ENCODE results near the gene CHD1.

CHD1 gene

GRCh38 chr5:98927242-98927988 lies 1.4 kb downstream of the CHD1 start:
- H3K4me3 Mint-ChIP-seq: peak overlapping the region; percentile 100
- H3K27ac Mint-ChIP-seq: peak overlapping the region; percentile 100
- peaks cover 23% of the 10 kb centered on the region for H3K36me3 Mint-ChIP-seq (ENCODE audit: low read depth)
- peaks cover 37% of the 10 kb centered on the region for H3K4me1 Mint-ChIP-seq (ENCODE audit: low read depth)
- H3K27me3 Mint-ChIP-seq (ENCODE audit: low read depth): no peaks in the 10 kb centered on the region
- no peaks in the 10 kb centered on the region for H3K9me3 Mint-ChIP-seq

- Mint-ChIP-seq H3K9me3 (no peaks in the 10 kb centered on the region), H3K4me1 (ENCODE audit: low read depth) (peaks cover 39% of the 10 kb centered on the region)
These were observed 4.8 kb downstream of the CHD1 start for GRCh38 chr5:98923966-98924365.

GRCh38 chr5:98921947-98922505 lies 6.8 kb downstream of the CHD1 start:
- Mint-ChIP-seq H3K9me3 (no peaks in the 10 kb centered on the region), H3K4me3 (no peak overlapping the region), H3K36me3 (ENCODE audit: low read depth) (peaks cover 55% of the 10 kb centered on the region), H3K4me1 (ENCODE audit: low read depth) (peaks cover 47% of the 10 kb centered on the region), H3K27ac (no peak overlapping the region), H3K27me3 (ENCODE audit: low read depth) (no peaks in the 10 kb centered on the region)

More at GRCh38 chr5:98923966-98924365, 4.8 kb downstream of the CHD1 start:
- H3K4me3 Mint-ChIP-seq: no peak overlapping the region
- H3K36me3 Mint-ChIP-seq (ENCODE audit: low read depth): peaks cover 44% of the 10 kb centered on the region
- H3K27ac Mint-ChIP-seq: no peak overlapping the region
- no peaks in the 10 kb centered on the region for H3K27me3 Mint-ChIP-seq (ENCODE audit: low read depth)

GRCh38 chr5:98917433-98917832 lies 11.4 kb downstream of the CHD1 start:
- no peaks in the 10 kb centered on the region for H3K9me3 Mint-ChIP-seq
- no peaks in the 10 kb centered on the region for H3K27me3 Mint-ChIP-seq (ENCODE audit: low read depth)
- H3K4me3 Mint-ChIP-seq: no peak overlapping the region
- peaks cover 44% of the 10 kb centered on the region for H3K4me1 Mint-ChIP-seq (ENCODE audit: low read depth)
- no peak overlapping the region for H3K27ac Mint-ChIP-seq
- peaks cover 44% of the 10 kb centered on the region for H3K36me3 Mint-ChIP-seq (ENCODE audit: low read depth)

GRCh38 chr5:98916540-98916939 lies 12.3 kb downstream of the CHD1 start:
- no peaks in the 10 kb centered on the region for H3K9me3 Mint-ChIP-seq
- H3K36me3 Mint-ChIP-seq (ENCODE audit: low read depth): peaks cover 40% of the 10 kb centered on the region
- H3K4me1 Mint-ChIP-seq (ENCODE audit: low read depth): peaks cover 39% of the 10 kb centered on the region
- H3K4me3 Mint-ChIP-seq: no peak overlapping the region
- no peaks in the 10 kb centered on the region for H3K27me3 Mint-ChIP-seq (ENCODE audit: low read depth)
- no peak overlapping the region for H3K27ac Mint-ChIP-seq

GRCh38 chr5:98913911-98914310 lies 14.9 kb downstream of the CHD1 start:
- Mint-ChIP-seq H3K4me1 (ENCODE audit: low read depth) (peaks cover 45% of the 10 kb centered on the region), H3K36me3 (ENCODE audit: low read depth) (peaks cover 22% of the 10 kb centered on the region), H3K27ac (no peak overlapping the region), H3K4me3 (no peak overlapping the region), H3K9me3 (no peaks in the 10 kb centered on the region), H3K27me3 (ENCODE audit: low read depth) (no peaks in the 10 kb centered on the region)

GRCh38 chr5:98911280-98912040 lies 17.3 kb downstream of the CHD1 start:
- H3K27ac Mint-ChIP-seq: no peak overlapping the region
- no peaks in the 10 kb centered on the region for H3K27me3 Mint-ChIP-seq (ENCODE audit: low read depth)
- peaks cover 6% of the 10 kb centered on the region for H3K36me3 Mint-ChIP-seq (ENCODE audit: low read depth)
- no peaks in the 10 kb centered on the region for H3K9me3 Mint-ChIP-seq
- H3K4me3 Mint-ChIP-seq: no peak overlapping the region
- H3K4me1 Mint-ChIP-seq (ENCODE audit: low read depth): peaks cover 38% of the 10 kb centered on the region

- H3K4me3 Mint-ChIP-seq: no peak overlapping the region
- no peaks in the 10 kb centered on the region for H3K9me3 Mint-ChIP-seq
- peaks cover 39% of the 10 kb centered on the region for H3K4me1 Mint-ChIP-seq (ENCODE audit: low read depth)
- H3K36me3 Mint-ChIP-seq (ENCODE audit: low read depth): peaks cover 7% of the 10 kb centered on the region
- H3K27me3 Mint-ChIP-seq (ENCODE audit: low read depth): no peaks in the 10 kb centered on the region
- no peak overlapping the region for H3K27ac Mint-ChIP-seq
These were observed 19.4 kb downstream of the CHD1 start for GRCh38 chr5:98909363-98909762.

- Mint-ChIP-seq H3K4me3 (no peak overlapping the region), H3K27ac (no peak overlapping the region), H3K4me1 (ENCODE audit: low read depth) (peaks cover 35% of the 10 kb centered on the region), H3K27me3 (ENCODE audit: low read depth) (no peaks in the 10 kb centered on the region), H3K9me3 (no peaks in the 10 kb centered on the region), H3K36me3 (ENCODE audit: low read depth) (peaks cover 10% of the 10 kb centered on the region)
These were observed 20.9 kb downstream of the CHD1 start for GRCh38 chr5:98907951-98908350.

GRCh38 chr5:98906756-98907355 lies 22.0 kb downstream of the CHD1 start:
- no peaks in the 10 kb centered on the region for H3K27me3 Mint-ChIP-seq (ENCODE audit: low read depth)

GRCh38 chr5:98905857-98906688 lies 22.7 kb downstream of the CHD1 start:
- Mint-ChIP-seq H3K4me1 (ENCODE audit: low read depth) (peaks cover 33% of the 10 kb centered on the region), H3K9me3 (no peaks in the 10 kb centered on the region), H3K27ac (no peak overlapping the region), H3K27me3 (ENCODE audit: low read depth) (no peaks in the 10 kb centered on the region), H3K36me3 (ENCODE audit: low read depth) (peaks cover 14% of the 10 kb centered on the region), H3K4me3 (no peak overlapping the region)

More at GRCh38 chr5:98906756-98907355, 22.0 kb downstream of the CHD1 start:
- H3K36me3 Mint-ChIP-seq (ENCODE audit: low read depth): peaks cover 13% of the 10 kb centered on the region
- no peaks in the 10 kb centered on the region for H3K9me3 Mint-ChIP-seq
- no peak overlapping the region for H3K4me3 Mint-ChIP-seq
- peaks cover 38% of the 10 kb centered on the region for H3K4me1 Mint-ChIP-seq (ENCODE audit: low read depth)
- no peak overlapping the region for H3K27ac Mint-ChIP-seq

- H3K27me3 Mint-ChIP-seq (ENCODE audit: low read depth): no peaks in the 10 kb centered on the region
- H3K4me3 Mint-ChIP-seq: no peak overlapping the region
- H3K36me3 Mint-ChIP-seq (ENCODE audit: low read depth): peaks cover 20% of the 10 kb centered on the region
- peaks cover 26% of the 10 kb centered on the region for H3K4me1 Mint-ChIP-seq (ENCODE audit: low read depth)
- H3K9me3 Mint-ChIP-seq: no peaks in the 10 kb centered on the region
- H3K27ac Mint-ChIP-seq: no peak overlapping the region
These were observed 24.0 kb downstream of the CHD1 start for GRCh38 chr5:98904780-98905179.

- Mint-ChIP-seq H3K4me1 (ENCODE audit: low read depth) (peaks cover 16% of the 10 kb centered on the region), H3K27ac (no peak overlapping the region), H3K9me3 (no peaks in the 10 kb centered on the region), H3K36me3 (ENCODE audit: low read depth) (peaks cover 28% of the 10 kb centered on the region), H3K4me3 (no peak overlapping the region), H3K27me3 (ENCODE audit: low read depth) (no peaks in the 10 kb centered on the region)
These were observed 26.1 kb downstream of the CHD1 start for GRCh38 chr5:98902733-98903132.

- Mint-ChIP-seq H3K27ac (no peak overlapping the region), H3K4me1 (ENCODE audit: low read depth) (peaks cover 7% of the 10 kb centered on the region), H3K4me3 (no peak overlapping the region), H3K27me3 (ENCODE audit: low read depth) (no peaks in the 10 kb centered on the region), H3K36me3 (ENCODE audit: low read depth) (peaks cover 38% of the 10 kb centered on the region), H3K9me3 (no peaks in the 10 kb centered on the region)
These were observed 29.4 kb downstream of the CHD1 start for GRCh38 chr5:98899456-98899855.
